ENCODE results near the gene PRPF40A.
A peak's percentile ranks its signal among the peaks of the same experiment; 100 is the strongest.
"Not testable (repeated sequence)": the region's sequence is repeated elsewhere in the genome, so short reads cannot be mapped to it uniquely, and the experiment has no call there.

Gene PRPF40A

DNA sequence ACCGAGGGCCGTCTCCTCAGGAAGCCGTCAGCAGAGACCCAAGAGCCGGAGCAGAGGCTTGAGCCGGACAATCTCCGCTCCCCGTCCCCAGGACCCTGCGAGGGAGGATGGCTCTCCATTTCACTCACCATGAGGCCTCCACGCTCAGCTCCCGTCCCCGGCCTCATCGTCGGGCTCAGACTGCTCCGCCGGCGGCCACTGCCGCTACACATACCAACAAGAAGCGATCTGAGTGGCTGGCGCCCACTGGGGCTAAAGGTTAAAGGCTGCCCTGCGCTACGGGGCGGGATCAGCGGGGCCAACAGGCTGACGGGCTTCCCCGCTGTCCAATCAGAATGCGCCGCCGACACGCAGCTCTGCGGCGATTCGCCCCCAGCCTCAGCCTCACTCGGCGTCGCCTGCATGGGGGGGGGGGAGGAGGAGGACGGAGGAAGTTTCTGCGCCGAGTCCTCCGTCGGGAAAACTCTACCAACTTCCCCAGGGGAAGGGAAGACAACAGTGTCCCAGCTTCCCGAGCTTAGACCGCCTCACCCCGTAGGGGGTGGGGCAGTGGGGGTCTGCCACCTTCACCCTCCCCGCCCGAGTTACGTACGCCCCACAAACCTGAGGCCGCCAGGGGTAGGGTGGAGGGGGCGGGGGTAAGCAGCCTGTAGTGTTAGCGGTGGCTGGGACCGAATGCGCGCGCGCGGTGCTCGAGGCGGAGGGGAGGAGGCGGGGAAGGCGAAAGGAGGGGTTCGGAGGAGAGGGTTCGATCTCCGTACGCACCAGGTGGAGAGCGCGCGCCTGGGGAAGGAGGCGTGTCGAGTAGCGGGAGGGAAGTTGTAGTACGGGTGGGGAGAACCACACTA is at the start of gene PRPF40A:
PRPF40A (minus strand) TSS at position 234 of the 848 bp plus-strand sequence; CDS start at position 212, 22 bp downstream.
- H3K9ac ChIP-seq (ENCODE audit: low read depth, low read length): peak within 1 kb of the TSS; percentile 100
- peak within 1 kb of the TSS; percentile 99 for H3K27ac ChIP-seq (ENCODE audit: low read length)
- peak within 1 kb of the TSS; percentile 100 for H3K4me3 ChIP-seq (ENCODE audit: low read length)
- H3K4me1 ChIP-seq (ENCODE audit: insufficient read depth, low read length): peaks cover 15% of the 10 kb centered on the region
- no peaks in the 10 kb centered on the region for H3K27me3 ChIP-seq (ENCODE audit: insufficient read depth, low read length)
- peaks cover 55% of the 10 kb centered on the region for H3K36me3 ChIP-seq (ENCODE audit: insufficient read depth, low read depth, low read length)
- no peaks in the 10 kb centered on the region for H3K9me3 ChIP-seq (ENCODE audit: insufficient read depth, low read depth, low read length)

DNA sequence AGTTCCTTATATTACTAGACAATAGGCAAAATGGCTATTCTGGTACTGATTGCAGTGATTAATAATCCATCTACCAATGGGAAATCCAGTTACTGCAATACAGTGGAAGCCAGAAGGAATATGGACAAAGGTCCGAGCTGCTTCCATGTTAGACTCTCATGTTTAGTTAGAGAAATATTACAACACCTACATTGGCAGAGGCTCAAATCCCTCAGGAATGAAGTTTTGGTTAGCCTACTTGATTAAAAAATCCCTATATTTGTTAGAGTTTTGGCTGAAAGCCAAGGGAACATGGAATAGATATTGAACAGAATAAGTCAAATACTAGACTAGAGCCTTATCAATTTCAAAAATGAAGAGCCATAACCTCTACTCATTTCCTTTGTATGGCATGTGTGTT is 49.7 kb upstream of the PRPF40A start:
- Histone ChIP-seq H3K9me3 (ENCODE audit: insufficient read depth, low read depth, low read length) (no peaks in the 10 kb centered on the region), H3K27ac (ENCODE audit: low read length) (no peak overlapping the region), H3K36me3 (ENCODE audit: insufficient read depth, low read depth, low read length) (peaks cover 16% of the 10 kb centered on the region), H3K4me3 (ENCODE audit: low read length) (no peak overlapping the region), H3K27me3 (ENCODE audit: insufficient read depth, low read length) (no peaks in the 10 kb centered on the region), H3K9ac (ENCODE audit: low read depth, low read length) (no peak overlapping the region), H3K4me1 (ENCODE audit: insufficient read depth, low read length) (no peaks in the 10 kb centered on the region)

DNA sequence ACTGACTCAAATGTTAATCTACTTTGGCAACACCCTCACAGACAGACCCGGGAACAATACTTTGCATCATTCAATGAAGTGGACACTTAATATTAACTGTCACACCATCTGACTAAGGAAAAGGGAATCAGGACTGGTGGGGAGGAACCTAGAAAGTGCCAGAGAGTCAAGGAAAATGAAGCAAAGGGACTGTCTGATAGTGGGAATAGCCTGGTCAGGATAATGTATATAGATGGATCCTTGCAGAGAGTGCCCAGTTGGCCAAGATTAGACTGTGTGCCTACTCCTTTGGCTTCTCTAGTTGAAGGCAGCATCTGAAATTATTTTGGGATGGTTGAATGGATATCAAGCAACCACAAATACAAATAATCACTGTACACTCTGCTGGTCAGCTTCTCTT is 46.4 kb upstream of the PRPF40A start:
- Histone ChIP-seq H3K4me3 (ENCODE audit: low read length) (no peak overlapping the region), H3K4me1 (ENCODE audit: insufficient read depth, low read length) (peaks cover 7% of the 10 kb centered on the region; the same call in 1 of the 2 replicates), H3K27ac (ENCODE audit: low read length) (no peak overlapping the region), H3K9me3 (ENCODE audit: insufficient read depth, low read depth, low read length) (no peaks in the 10 kb centered on the region), H3K27me3 (ENCODE audit: insufficient read depth, low read length) (no peaks in the 10 kb centered on the region), H3K36me3 (ENCODE audit: insufficient read depth, low read depth, low read length) (peaks cover 39% of the 10 kb centered on the region), H3K9ac (ENCODE audit: low read depth, low read length) (no peak overlapping the region)

DNA sequence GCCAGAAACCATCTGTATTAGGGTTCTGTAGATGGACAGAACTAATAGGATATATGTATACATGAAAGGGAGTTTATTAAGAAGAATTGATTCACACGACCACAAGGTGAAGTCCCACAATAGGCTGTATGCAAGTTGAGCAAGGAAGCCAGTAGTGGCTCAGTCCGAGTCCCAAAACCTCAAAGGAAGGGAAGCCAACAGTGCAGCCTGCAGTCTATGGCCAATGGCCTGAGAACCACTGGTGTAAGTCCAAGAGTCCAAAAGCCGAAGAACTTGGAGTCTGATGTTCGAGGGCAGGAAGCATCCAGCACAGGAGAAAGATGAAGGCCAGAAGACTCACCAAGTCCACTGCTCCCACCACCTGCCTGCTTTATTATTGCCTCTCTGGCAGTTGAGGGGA is 45.9 kb upstream of the PRPF40A start:
- H3K4me1 ChIP-seq (ENCODE audit: insufficient read depth, low read length); H3K9me3 ChIP-seq (ENCODE audit: insufficient read depth, low read depth, low read length); H3K27ac ChIP-seq (ENCODE audit: low read length); H3K9ac ChIP-seq (ENCODE audit: low read depth, low read length); H3K4me3 ChIP-seq (ENCODE audit: low read length); H3K27me3 ChIP-seq (ENCODE audit: insufficient read depth, low read length): not testable (repeated sequence)
- H3K36me3 ChIP-seq (ENCODE audit: insufficient read depth, low read depth, low read length): peaks cover 43% of the 10 kb centered on the region

DNA sequence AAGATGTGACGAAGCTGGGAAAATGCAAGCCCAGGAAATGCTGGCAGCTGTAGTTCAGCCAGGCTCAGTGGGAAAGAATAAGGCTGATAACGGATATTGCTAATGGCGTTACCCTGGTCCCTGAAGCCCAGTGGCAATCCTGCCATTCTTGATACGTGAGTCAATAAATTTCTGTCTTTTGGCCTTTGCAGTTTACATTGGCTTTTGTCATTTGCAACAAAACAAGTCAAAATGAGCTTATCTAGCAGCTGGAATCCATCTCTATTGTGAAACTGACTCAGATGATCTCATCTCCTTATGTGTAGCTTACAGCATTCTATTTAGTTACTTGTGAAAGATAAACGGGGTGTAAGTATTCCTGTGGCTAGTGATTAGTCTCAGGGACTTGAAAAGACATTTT is 44.9 kb upstream of the PRPF40A start:
- Histone ChIP-seq H3K4me1 (ENCODE audit: insufficient read depth, low read length) (peaks cover 7% of the 10 kb centered on the region; the same call in 1 of the 2 replicates), H3K27me3 (ENCODE audit: insufficient read depth, low read length) (no peaks in the 10 kb centered on the region), H3K9me3 (ENCODE audit: insufficient read depth, low read depth, low read length) (no peaks in the 10 kb centered on the region), H3K4me3 (ENCODE audit: low read length) (no peak overlapping the region), H3K9ac (ENCODE audit: low read depth, low read length) (no peak overlapping the region), H3K36me3 (ENCODE audit: insufficient read depth, low read depth, low read length) (peaks cover 52% of the 10 kb centered on the region), H3K27ac (ENCODE audit: low read length) (no peak overlapping the region)

DNA sequence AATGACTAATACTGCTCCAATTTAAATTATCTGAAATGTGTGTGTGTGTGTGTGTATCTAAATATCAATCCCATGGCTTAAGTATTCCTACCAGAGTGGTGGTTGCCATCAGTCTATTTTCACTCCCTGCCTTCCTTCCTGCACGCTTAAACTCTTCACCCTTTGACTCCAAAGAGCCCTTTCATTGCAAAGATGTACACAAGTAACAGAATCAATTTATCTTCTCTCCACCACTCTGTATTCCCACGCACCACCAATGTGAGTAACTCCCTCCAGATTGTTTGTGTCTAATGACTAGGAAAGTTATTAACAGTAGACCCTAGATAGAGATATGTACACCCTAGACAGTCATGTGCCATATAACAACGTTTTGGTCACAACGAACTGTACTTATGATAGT is 44.0 kb upstream of the PRPF40A start:
- Histone ChIP-seq H3K9ac (ENCODE audit: low read depth, low read length) (no peak overlapping the region), H3K4me3 (ENCODE audit: low read length) (no peak overlapping the region), H3K27ac (ENCODE audit: low read length) (no peak overlapping the region), H3K36me3 (ENCODE audit: insufficient read depth, low read depth, low read length) (peaks cover 62% of the 10 kb centered on the region), H3K27me3 (ENCODE audit: insufficient read depth, low read length) (no peaks in the 10 kb centered on the region), H3K9me3 (ENCODE audit: insufficient read depth, low read depth, low read length) (no peaks in the 10 kb centered on the region), H3K4me1 (ENCODE audit: insufficient read depth, low read length) (peaks cover 7% of the 10 kb centered on the region; the same call in 1 of the 2 replicates)

DNA sequence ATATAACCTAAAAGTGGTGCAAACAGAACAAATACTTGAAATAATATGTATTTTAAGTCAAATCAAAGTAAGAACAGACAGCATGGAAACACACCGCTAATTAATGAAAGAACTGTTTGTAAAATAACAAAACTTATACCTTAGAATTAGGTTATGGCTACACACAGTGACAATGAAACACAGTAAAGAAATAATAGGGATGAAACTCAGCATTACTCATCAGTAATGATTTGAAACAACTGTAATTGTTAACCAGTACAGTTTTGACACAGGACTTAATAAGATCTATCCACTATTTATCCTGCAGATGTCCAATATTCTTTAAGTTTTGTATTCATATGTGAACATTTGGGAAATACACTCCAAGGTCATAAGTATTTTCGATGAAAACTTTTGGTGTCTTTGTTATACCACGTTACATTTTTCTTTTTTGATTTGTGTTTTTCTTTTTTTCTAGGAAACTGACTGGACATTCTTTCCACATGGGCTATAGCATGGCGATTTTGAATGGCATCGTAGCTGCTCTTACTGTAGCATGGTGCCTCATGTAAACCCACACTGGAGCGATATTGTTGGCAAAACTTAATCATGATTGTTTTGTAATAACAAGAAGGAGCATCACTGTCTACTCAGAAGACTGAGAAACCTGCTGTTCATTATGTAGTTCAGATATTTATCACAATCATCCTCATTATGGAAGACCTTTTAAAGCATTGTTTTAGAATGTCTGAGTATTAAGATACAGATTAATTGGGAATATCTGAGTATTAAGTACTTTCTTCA is 42.2 kb upstream of the PRPF40A start:
- Histone ChIP-seq H3K27me3 (ENCODE audit: insufficient read depth, low read length) (no peaks in the 10 kb centered on the region), H3K4me3 (ENCODE audit: low read length) (no peak overlapping the region), H3K27ac (ENCODE audit: low read length) (no peak overlapping the region), H3K9me3 (ENCODE audit: insufficient read depth, low read depth, low read length) (no peaks in the 10 kb centered on the region), H3K4me1 (ENCODE audit: insufficient read depth, low read length) (peaks cover 7% of the 10 kb centered on the region; the same call in 1 of the 2 replicates), H3K9ac (ENCODE audit: low read depth, low read length) (no peak overlapping the region), H3K36me3 (ENCODE audit: insufficient read depth, low read depth, low read length) (peaks cover 66% of the 10 kb centered on the region)

DNA sequence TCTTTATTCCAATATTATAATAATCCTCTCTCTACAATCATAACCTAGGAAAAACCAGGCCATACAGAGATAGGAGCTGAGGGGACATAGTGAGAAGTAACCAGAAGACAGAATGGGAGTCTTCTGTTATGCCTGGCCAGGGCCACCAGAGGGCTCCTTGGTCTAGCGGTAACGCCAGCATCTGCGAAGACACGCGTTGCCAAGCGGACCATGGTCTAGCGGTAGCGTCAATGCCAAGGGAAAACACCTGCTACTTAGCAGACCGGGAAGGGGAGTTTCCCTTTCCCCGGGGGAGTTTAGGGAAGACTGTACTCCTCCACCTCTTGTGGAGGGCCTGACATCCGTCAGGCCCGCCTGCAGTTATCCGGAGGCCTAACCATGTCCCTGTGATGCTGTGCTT is 37.8 kb upstream of the PRPF40A start:
- Histone ChIP-seq H3K27ac (ENCODE audit: low read length) (no peak overlapping the region), H3K4me1 (ENCODE audit: insufficient read depth, low read length) (no peaks in the 10 kb centered on the region; the same call in 1 of the 2 replicates), H3K9me3 (ENCODE audit: insufficient read depth, low read depth, low read length) (no peaks in the 10 kb centered on the region), H3K36me3 (ENCODE audit: insufficient read depth, low read depth, low read length) (peaks cover 60% of the 10 kb centered on the region), H3K4me3 (ENCODE audit: low read length) (no peak overlapping the region), H3K27me3 (ENCODE audit: insufficient read depth, low read length) (no peaks in the 10 kb centered on the region), H3K9ac (ENCODE audit: low read depth, low read length) (no peak overlapping the region)

DNA sequence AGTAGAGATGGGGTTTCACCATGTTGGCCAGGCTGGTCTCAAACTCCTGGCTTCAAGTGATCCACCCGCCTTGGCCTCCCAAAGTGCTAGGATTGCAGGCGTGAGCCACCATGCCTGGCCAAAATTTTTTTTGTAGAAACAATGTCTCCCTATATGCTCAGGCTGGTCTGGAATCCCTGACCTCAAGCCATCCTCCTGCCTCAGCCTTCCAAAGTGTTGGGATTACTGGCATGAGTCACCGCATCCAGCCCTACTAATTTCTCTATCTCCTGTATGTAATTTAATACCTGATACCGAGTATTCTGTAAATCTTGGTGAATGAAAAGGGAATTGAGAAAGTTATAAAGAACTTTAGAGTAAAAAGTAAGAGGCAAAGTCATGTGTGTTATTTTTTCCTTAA is 30.5 kb upstream of the PRPF40A start:
- not testable (repeated sequence) for H3K9ac ChIP-seq (ENCODE audit: low read depth, low read length); H3K9me3 ChIP-seq (ENCODE audit: insufficient read depth, low read depth, low read length); H3K27ac ChIP-seq (ENCODE audit: low read length); H3K4me3 ChIP-seq (ENCODE audit: low read length); H3K27me3 ChIP-seq (ENCODE audit: insufficient read depth, low read length); H3K4me1 ChIP-seq (ENCODE audit: insufficient read depth, low read length)
- H3K36me3 ChIP-seq (ENCODE audit: insufficient read depth, low read depth, low read length): peaks cover 52% of the 10 kb centered on the region

DNA sequence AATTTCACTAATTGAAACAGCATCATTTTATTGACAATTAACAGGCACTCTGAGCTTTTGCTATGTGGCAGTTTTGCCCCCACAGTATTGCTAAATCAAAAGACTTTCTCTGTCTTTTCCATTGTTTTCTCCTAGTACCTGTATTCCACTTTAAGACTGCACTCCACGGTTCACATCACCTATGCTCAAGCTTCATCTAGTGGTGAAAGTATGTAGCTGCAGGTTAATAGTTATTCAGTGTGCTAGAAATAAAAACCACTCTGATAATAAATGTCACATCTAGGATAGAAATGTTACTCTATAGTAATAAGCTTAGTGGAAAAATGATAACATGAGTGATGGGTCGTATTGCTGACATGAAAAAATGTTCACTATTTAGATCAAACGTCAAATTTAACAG is 25.7 kb upstream of the PRPF40A start:
- Histone ChIP-seq H3K36me3 (ENCODE audit: insufficient read depth, low read depth, low read length) (peaks cover 50% of the 10 kb centered on the region), H3K4me3 (ENCODE audit: low read length) (no peak overlapping the region), H3K9me3 (ENCODE audit: insufficient read depth, low read depth, low read length) (no peaks in the 10 kb centered on the region), H3K27ac (ENCODE audit: low read length) (no peak overlapping the region), H3K27me3 (ENCODE audit: insufficient read depth, low read length) (no peaks in the 10 kb centered on the region), H3K4me1 (ENCODE audit: insufficient read depth, low read length) (no peaks in the 10 kb centered on the region), H3K9ac (ENCODE audit: low read depth, low read length) (no peak overlapping the region)

DNA sequence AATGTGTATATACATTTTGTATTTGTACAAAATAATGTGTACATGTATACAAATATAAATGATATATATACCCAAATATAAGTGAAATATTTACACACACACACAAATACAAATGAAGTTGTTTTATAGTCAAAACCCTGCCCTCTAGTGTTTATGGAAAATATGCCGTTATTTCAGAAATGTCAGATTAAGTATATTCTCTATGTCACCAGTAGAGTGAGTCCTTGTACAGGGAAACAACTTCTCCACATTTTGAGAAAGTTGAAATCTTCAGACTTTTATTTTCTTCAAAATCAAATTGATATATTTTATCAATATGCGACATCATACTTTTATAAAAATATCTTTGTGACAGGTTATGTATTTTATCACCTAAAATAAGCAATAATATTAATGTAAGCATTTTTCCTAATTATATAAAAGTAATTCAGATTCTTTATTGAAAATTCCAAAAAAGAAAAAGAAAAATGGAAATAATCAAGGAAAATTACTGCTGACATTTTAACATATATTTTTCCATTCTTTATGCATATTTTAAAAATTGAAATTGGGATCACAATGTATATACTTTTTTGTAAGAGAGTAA is 23.6 kb upstream of the PRPF40A start:
- Histone ChIP-seq H3K27ac (ENCODE audit: low read length) (no peak overlapping the region), H3K27me3 (ENCODE audit: insufficient read depth, low read length) (no peaks in the 10 kb centered on the region), H3K9ac (ENCODE audit: low read depth, low read length) (no peak overlapping the region), H3K4me1 (ENCODE audit: insufficient read depth, low read length) (no peaks in the 10 kb centered on the region), H3K4me3 (ENCODE audit: low read length) (no peak overlapping the region), H3K9me3 (ENCODE audit: insufficient read depth, low read depth, low read length) (no peaks in the 10 kb centered on the region; the same call in 1 of the 2 replicates), H3K36me3 (ENCODE audit: insufficient read depth, low read depth, low read length) (peaks cover 65% of the 10 kb centered on the region)
